ENCODE data around the gene LRPAP1. TPM values are rescaled to one million over a fixed set of nuclear protein-coding genes. Genes with fewer than 3 reads are reported as not detected.
"Not testable (repeated sequence)": the region's sequence is repeated elsewhere in the genome, so short reads cannot be mapped to it uniquely, and the experiment has no call there.

Gene LRPAP1
- polyA plus RNA-seq, 2 of the 4 experiments (the other 2 are of a cell fraction), result 64.3 to 81.1 TPM

GRCh38 chr4:3559381-3560290 lies 27.4 kb upstream of the LRPAP1 start:
- H3K4me1 ChIP-seq; H3K9me3 ChIP-seq; ATAC-seq; POLR2A ChIA-PET; H3K27ac ChIP-seq; H3K4me3 ChIP-seq; DNase-seq (ENCODE audit: low read depth in 1 of 2, low spot score in 1 of 2); H3K4me2 ChIP-seq; CTCF ChIA-PET; FAIRE-seq: not testable (repeated sequence)
- 17% methylated on average over 5 of the region's 13 CpGs for WGBS (ENCODE audit: missing lambda C conversion rate)

GRCh38 chr4:3558514-3558836 lies 26.3 kb upstream of the LRPAP1 start:
- H3K4me2 ChIP-seq; H3K4me1 ChIP-seq; CTCF ChIA-PET; POLR2A ChIA-PET; FAIRE-seq; H3K4me3 ChIP-seq; DNase-seq (ENCODE audit: low read depth in 1 of 2, low spot score in 1 of 2); ATAC-seq; H3K27ac ChIP-seq; H3K9me3 ChIP-seq: not testable (repeated sequence)
- WGBS (ENCODE audit: missing lambda C conversion rate), result 21% methylated on average over 4 of the region's 7 CpGs

DNA sequence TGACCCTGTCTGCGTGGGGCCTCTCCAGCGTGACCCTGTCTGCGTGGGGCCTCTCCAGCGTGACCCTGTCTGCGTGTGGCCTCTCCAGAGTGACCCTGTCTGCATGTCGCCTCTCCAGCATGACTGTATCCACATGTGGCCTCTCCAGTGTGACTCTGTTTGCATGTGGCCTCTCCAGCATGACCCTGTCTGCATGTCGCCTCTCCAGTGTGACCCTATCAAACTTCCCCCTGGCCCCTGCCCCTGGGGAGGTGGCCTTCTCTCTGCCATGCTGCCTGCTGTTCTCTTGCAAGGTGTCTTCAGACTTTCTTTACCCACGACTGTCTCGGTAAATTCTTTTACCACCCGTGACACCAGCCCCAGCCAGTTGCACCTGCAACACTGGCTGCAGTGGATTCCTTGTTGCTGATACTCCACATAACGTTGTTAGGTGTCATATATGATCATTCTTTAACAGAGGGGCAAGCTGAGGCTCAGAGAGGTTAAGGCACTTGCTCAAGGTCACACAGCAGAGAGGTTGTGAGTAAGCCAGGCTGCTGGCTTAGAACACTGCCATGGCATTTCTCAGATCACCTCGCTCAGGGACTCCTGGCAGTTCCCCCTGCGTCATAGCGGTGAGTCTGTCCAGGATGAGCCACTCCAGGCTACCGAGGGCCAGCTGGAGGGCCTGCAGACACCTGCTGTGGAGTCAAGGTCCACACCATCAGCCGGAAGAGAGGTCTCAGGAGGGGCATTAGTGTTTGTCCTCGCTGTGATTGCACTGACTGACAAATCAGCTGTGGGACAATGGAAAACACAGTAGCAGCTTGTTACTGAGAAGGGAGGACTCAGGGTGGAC lies 25.7 kb upstream of the LRPAP1 start:
- H3K9me3 ChIP-seq; H3K4me2 ChIP-seq; POLR2A ChIA-PET; H3K27ac ChIP-seq; H3K4me3 ChIP-seq; H3K4me1 ChIP-seq; ATAC-seq; FAIRE-seq; DNase-seq (ENCODE audit: low read depth in 1 of 2, low spot score in 1 of 2); CTCF ChIA-PET: not testable (repeated sequence)
- 21% methylated on average over 10 of the region's 17 CpGs for WGBS (ENCODE audit: missing lambda C conversion rate)
- TF ChIP-seq ZFP36 (IDR thresholded peaks at IDR 0.05; ENCODE audit: borderline replicate concordance, partially characterized antibody), result peak; percentile 28

GRCh38 chr4:3557088-3557492 lies 24.9 kb upstream of the LRPAP1 start:
- H3K4me3 ChIP-seq; H3K9me3 ChIP-seq; FAIRE-seq; H3K27ac ChIP-seq; CTCF ChIA-PET; DNase-seq (ENCODE audit: low read depth in 1 of 2, low spot score in 1 of 2); H3K4me1 ChIP-seq; POLR2A ChIA-PET; H3K4me2 ChIP-seq; ATAC-seq: not testable (repeated sequence)
- 23% methylated on average over 5 of the region's 9 CpGs for WGBS (ENCODE audit: missing lambda C conversion rate)

DNA sequence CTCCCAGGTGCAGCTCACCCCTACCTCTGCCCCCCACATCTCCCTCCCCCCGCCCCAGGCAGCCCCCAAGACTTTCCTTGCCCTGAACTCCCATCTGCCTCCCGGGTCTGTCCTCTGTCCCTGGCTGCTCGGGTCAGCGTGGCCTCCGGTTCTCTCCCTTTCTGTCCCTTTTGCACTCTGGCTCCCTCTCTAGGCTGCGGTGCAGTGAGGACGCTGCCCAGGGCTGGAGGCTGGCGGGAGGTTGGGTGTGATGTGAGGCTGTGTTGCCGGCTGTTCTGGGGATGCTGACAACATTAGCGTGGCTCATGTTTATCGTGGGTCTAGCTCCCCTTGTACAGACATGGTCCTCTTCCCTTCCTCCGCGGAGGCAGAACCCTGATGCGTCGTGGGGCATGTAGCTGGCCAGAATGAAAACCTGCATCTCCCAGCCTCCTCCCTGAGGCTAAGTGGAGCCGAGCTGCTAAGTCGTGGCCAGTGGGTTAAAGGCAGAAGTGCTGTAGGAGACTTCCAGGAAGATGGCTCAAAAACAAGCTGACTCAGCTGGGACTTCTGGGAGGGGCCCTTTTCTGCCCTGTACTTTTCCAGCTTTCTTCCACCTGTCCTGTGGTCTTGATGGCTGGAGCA lies 24.1 kb upstream of the LRPAP1 start:
- POLR2A ChIA-PET, H3K27ac ChIP-seq, H3K4me2 ChIP-seq, H3K4me3 ChIP-seq, H3K9me3 ChIP-seq, FAIRE-seq, CTCF ChIA-PET, H3K4me1 ChIP-seq: not testable (repeated sequence)
- ATAC-seq (peak; percentile 62 to 82; a peak in 4 of 6 replicates), DNase-seq (ENCODE audit: low read depth in 1 of 2, low spot score in 1 of 2) (peak in 1 of 2 experiments; percentile 18)
- WGBS (ENCODE audit: missing lambda C conversion rate), result 57% methylated on average over 7 of the region's 17 CpGs

DNA sequence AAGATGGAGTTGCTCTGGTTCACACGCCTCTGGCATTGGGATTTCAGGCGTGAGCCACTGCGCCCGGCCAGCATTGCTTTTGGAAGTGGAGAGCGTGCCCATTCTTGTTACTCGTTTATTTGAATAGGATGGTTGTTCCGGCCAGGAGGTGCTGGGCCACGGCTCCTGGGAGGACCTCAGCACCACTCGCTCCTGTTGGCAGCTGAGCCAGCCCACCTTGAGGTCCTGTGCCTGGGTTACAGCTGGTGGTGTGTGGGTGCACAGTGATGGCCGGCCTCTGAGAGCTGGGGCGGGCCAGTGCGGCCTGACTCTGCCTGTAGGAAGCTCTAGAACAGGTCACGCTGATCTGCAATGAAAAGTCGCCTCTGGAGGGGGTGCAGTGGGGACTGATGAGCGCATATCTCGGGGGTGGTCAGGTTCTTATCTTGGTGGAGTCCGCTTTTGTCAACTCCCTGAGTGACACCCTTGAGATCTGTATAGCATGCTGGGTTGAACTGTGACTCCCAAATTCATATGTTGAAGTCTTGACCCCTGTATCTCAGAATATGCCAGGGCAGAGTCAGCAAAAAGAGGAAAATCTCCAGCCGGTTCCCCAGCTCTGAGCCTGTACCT lies 23.3 kb upstream of the LRPAP1 start:
- H3K4me3 ChIP-seq; POLR2A ChIA-PET; H3K4me1 ChIP-seq; H3K27ac ChIP-seq; CTCF ChIA-PET; H3K9me3 ChIP-seq; H3K4me2 ChIP-seq; FAIRE-seq; DNase-seq (ENCODE audit: low read depth in 1 of 2, low spot score in 1 of 2); ATAC-seq: not testable (repeated sequence)
- 60% methylated on average over 11 of the region's 18 CpGs for WGBS (ENCODE audit: missing lambda C conversion rate)

GRCh38 chr4:3551366-3551765 lies 19.1 kb upstream of the LRPAP1 start:
- ATAC-seq; H3K9me3 ChIP-seq; H3K4me2 ChIP-seq; POLR2A ChIA-PET; DNase-seq (ENCODE audit: low read depth in 1 of 2, low spot score in 1 of 2); H3K4me1 ChIP-seq; FAIRE-seq; CTCF ChIA-PET; H3K27ac ChIP-seq; H3K4me3 ChIP-seq: not testable (repeated sequence)
- 56% methylated on average over 3 of the region's 7 CpGs for WGBS (ENCODE audit: missing lambda C conversion rate)

GRCh38 chr4:3550792-3551325 lies 18.6 kb upstream of the LRPAP1 start:
- POLR2A ChIA-PET; H3K9me3 ChIP-seq; ATAC-seq; H3K4me3 ChIP-seq; FAIRE-seq; H3K27ac ChIP-seq; H3K4me1 ChIP-seq; DNase-seq (ENCODE audit: low read depth in 1 of 2, low spot score in 1 of 2); H3K4me2 ChIP-seq; CTCF ChIA-PET: not testable (repeated sequence)
- WGBS (ENCODE audit: missing lambda C conversion rate), result 83% methylated on average over 8 of the region's 12 CpGs
